GM23338 (cell line): ENCODE data around the gene SHANK1.

Experiments used
- CTCF ChIP-seq, 2 experiments: fragments of 200-600 bp in 1 of 2; sonication (generic) in 1 of 2; conservative IDR thresholded peaks; 2 replicates each; pipeline versions ENCODE4 v1.5.1 to v1.6.1; 2016 to 2017; ENCODE audit warnings: antibody characterized with exemption in 2 of 2, low read depth in 2 of 2, mild to moderate bottlenecking in 2 of 2, moderate library complexity in 1 of 2
- EZH2 ChIP-seq: fragments of 200-600 bp; sonication (generic); IDR thresholded peaks from one replicate; pipeline ENCODE4 v1.8.0; 2017; ENCODE audit warnings: antibody characterized with exemption, mild to moderate bottlenecking, low read depth; ENCODE audit not compliant: unreplicated experiment
- EZH2phosphoT487 ChIP-seq: fragments of 200-600 bp; sonication (generic); IDR thresholded peaks from one replicate; pipeline ENCODE4 v1.8.1; 2018; ENCODE audit warnings: antibody characterized with exemption; ENCODE audit not compliant: unreplicated experiment
- POLR2AphosphoS5 ChIP-seq: IDR thresholded peaks from 2 replicates; pipeline ENCODE4 v1.6.1; 2016; ENCODE audit warnings: antibody characterized with exemption, low read depth

GRCh38 chr19:50660088-50660366, 59.6 kb downstream of the SHANK1 start:
- no peak for TF ChIP-seq EZH2
- no peak for TF ChIP-seq CTCF (conservative IDR thresholded peaks at IDR 0.05; ENCODE audit: low read depth in 2 of 2)
- TF ChIP-seq EZH2phosphoT487: no peak
- TF ChIP-seq POLR2AphosphoS5: peak; percentile 38; the same call in 1 of the 2 replicates
